Superior temporal gyrus (tissue), 1 donor: ENCODE measurements around the gene ASIC5.
"Not testable (repeated sequence)": the region's sequence is repeated elsewhere in the genome, so short reads cannot be mapped to it uniquely, and the experiment has no call there.

Experiments
- DNase-seq: peaks from one replicate; pipeline ENCODE4 v3.0.0-alpha.2; 2016; ENCODE audit errors: extremely low spot score

The ASIC5 gene

GRCh38 chr4:155866177-155866576 is at the start of gene ASIC5:
ASIC5 (minus strand) TSS chr4:155866277; CDS start chr4:155866226, 51 bp downstream.
- no peak for DNase-seq

GRCh38 chr4:155914782-155915181 is 48.7 kb upstream of the ASIC5 start:
- DNase-seq = no peak

- DNase-seq = no peak
Measured at GRCh38 chr4:155911905-155912304, 45.8 kb upstream of the ASIC5 start.

GRCh38 chr4:155909615-155910226 is 43.6 kb upstream of the ASIC5 start:
- no peak for DNase-seq

- DNase-seq = no peak
Measured at GRCh38 chr4:155908187-155909139, 42.4 kb upstream of the ASIC5 start.

GRCh38 chr4:155907556-155907955 is 41.5 kb upstream of the ASIC5 start:
- no peak for DNase-seq

- no peak for DNase-seq
Measured at GRCh38 chr4:155906554-155907247, 40.6 kb upstream of the ASIC5 start.

- DNase-seq = no peak
Measured at GRCh38 chr4:155904331-155904730, 38.3 kb upstream of the ASIC5 start.

- no peak for DNase-seq
Measured at GRCh38 chr4:155903453-155903852, 37.4 kb upstream of the ASIC5 start, which contains the start of gene TDO2. TDO2 (plus strand) TSS chr4:155903696; CDS start chr4:155903759, 63 bp downstream.

GRCh38 chr4:155901013-155901412 is 34.9 kb upstream of the ASIC5 start:
- DNase-seq = no peak

- no peak for DNase-seq
Measured at GRCh38 chr4:155900381-155900780, 34.3 kb upstream of the ASIC5 start.

GRCh38 chr4:155899891-155900290 is 33.8 kb upstream of the ASIC5 start:
- no peak for DNase-seq

- not testable (repeated sequence) for DNase-seq
Measured at GRCh38 chr4:155898371-155898770, 32.3 kb upstream of the ASIC5 start.

GRCh38 chr4:155891058-155891457 is 25.0 kb upstream of the ASIC5 start:
- no peak for DNase-seq

- DNase-seq = no peak
Measured at GRCh38 chr4:155889946-155890345, 23.9 kb upstream of the ASIC5 start.

- DNase-seq = no peak
Measured at GRCh38 chr4:155889031-155889793, 23.1 kb upstream of the ASIC5 start.

GRCh38 chr4:155887847-155888570 is 21.9 kb upstream of the ASIC5 start:
- no peak for DNase-seq

GRCh38 chr4:155887045-155887444 is 21.0 kb upstream of the ASIC5 start:
- DNase-seq = no peak

GRCh38 chr4:155885666-155886065 is 19.6 kb upstream of the ASIC5 start:
- DNase-seq = no peak

- no peak for DNase-seq
Measured at GRCh38 chr4:155883895-155884294, 17.8 kb upstream of the ASIC5 start.

- no peak for DNase-seq
Measured at GRCh38 chr4:155881555-155881954, 15.5 kb upstream of the ASIC5 start.
